Lower leg skin (tissue), 3 donors: ENCODE measurements around the gene PHTF1.

Experiments used
- POLR2A ChIP-seq, 2 donors: fragments of 450-650 bp; IDR thresholded peaks; one replicate each; pipeline ENCODE4 v1.6.1; 2016 to 2017; ENCODE audit warnings: antibody characterized with exemption in 2 of 2, mild to moderate bottlenecking in 1 of 2, moderate library complexity in 1 of 2
- TF ChIP-seq, protein P1 (sequence below), 3 donors: fragments of 450-650 bp; IDR thresholded peaks; one replicate each; pipeline ENCODE4 v1.5.1; 2016; ENCODE audit warnings: antibody characterized with exemption in 3 of 3, mild to moderate bottlenecking in 3 of 3, moderate library complexity in 2 of 3

DNA sequence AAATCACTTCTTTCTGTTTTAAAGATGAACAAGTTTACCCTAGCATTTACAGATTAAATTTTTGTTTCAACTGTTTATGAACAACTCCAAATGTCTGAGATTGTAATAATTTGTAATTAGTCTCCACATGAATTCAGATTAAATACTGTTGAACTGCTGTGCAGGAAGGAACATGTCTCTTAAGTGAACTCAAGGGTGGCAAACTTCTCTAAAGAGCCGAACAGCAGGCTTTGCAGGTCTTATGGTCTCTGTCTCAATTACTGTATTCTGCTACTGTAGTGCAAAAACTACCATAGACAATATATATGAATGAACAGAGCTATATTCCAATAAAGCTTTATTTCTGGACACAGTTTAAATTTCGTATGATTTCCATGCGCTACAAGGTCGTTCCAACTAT is 46.4 kb upstream of the PHTF1 start:
- TF ChIP-seq, protein P1, sequence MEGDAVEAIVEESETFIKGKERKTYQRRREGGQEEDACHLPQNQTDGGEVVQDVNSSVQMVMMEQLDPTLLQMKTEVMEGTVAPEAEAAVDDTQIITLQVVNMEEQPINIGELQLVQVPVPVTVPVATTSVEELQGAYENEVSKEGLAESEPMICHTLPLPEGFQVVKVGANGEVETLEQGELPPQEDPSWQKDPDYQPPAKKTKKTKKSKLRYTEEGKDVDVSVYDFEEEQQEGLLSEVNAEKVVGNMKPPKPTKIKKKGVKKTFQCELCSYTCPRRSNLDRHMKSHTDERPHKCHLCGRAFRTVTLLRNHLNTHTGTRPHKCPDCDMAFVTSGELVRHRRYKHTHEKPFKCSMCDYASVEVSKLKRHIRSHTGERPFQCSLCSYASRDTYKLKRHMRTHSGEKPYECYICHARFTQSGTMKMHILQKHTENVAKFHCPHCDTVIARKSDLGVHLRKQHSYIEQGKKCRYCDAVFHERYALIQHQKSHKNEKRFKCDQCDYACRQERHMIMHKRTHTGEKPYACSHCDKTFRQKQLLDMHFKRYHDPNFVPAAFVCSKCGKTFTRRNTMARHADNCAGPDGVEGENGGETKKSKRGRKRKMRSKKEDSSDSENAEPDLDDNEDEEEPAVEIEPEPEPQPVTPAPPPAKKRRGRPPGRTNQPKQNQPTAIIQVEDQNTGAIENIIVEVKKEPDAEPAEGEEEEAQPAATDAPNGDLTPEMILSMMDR (IDR thresholded peaks at IDR 0.05): no peak
- no peak for TF ChIP-seq POLR2A (IDR thresholded peaks at IDR 0.05)
